CD14-positive monocyte (primary cell): ENCODE data around the gene PROB1. TPM values are rescaled to one million over a fixed set of nuclear protein-coding genes. Genes with fewer than 3 reads are reported as not detected.
"Not testable (repeated sequence)": the region's sequence is repeated elsewhere in the genome, so short reads cannot be mapped to it uniquely, and the experiment has no call there.

Source experiments
- DNase-seq, 3 donors: peaks; one replicate each; pipeline ENCODE4 v3.0.0-alpha.2; 2011 to 2022
- H2AFZ ChIP-seq: 2 replicates; pipeline ENCODE4 v1.6.0; 2012; ENCODE audit warnings: mild to moderate bottlenecking, low read depth, low read length, inconsistent platforms; ENCODE audit not compliant: insufficient read depth, poor library complexity, severe bottlenecking
- H3K27ac ChIP-seq, 2 donors: 1 replicate in 1 of 2; 2 replicates in 1 of 2; pipeline ENCODE4 v1.5.1; 2012 to 2013; ENCODE audit warnings: low read length in 2 of 2, control low read depth in 1 of 2, inconsistent platforms in 1 of 2, low read depth in 1 of 2, mild to moderate bottlenecking in 1 of 2
- H3K27me3 ChIP-seq, 2 donors: one replicate each; pipeline versions ENCODE4 v1.6.0 to v1.6.1; 2011 to 2013; ENCODE audit warnings: low read length in 2 of 2; ENCODE audit not compliant: control insufficient read depth in 2 of 2, insufficient read depth in 2 of 2
- H3K36me3 ChIP-seq, 2 donors: replicated peaks in 1 of 2; 1 replicate in 1 of 2; 2 replicates in 1 of 2; pipeline versions ENCODE4 v1.5.1 to v1.6.1; 2012 to 2013; ENCODE audit warnings: low read length in 2 of 2, control low read depth in 1 of 2, inconsistent platforms in 1 of 2, mild to moderate bottlenecking in 1 of 2; ENCODE audit not compliant: insufficient read depth in 2 of 2, control insufficient read depth in 1 of 2
- H3K4me1 ChIP-seq, 2 donors: 1 replicate in 1 of 2; 2 replicates in 1 of 2; pipeline versions ENCODE4 v1.5.1 to v1.6.1; 2012 to 2013; ENCODE audit warnings: low read length in 2 of 2, control low read depth in 1 of 2, inconsistent platforms in 1 of 2, mild to moderate bottlenecking in 1 of 2, moderate library complexity in 1 of 2; ENCODE audit not compliant: insufficient read depth in 2 of 2, control insufficient read depth in 1 of 2
- H3K4me2 ChIP-seq: replicated peaks from 2 replicates; pipeline ENCODE3; 2012; ENCODE audit warnings: low read length, moderate library complexity, mild to moderate bottlenecking; ENCODE audit not compliant: poor library complexity, severe bottlenecking; ENCODE audit errors: extremely low read depth
- H3K4me3 ChIP-seq, 3 experiments: fragments of 200-600 bp in 1 of 3; sonication (generic) in 1 of 3; replicated peaks in 1 of 3; 1 replicate in 2 of 3; 2 replicates in 1 of 3; pipeline ENCODE4 v1.5.1; 2011 to 2013; ENCODE audit warnings: low read length in 3 of 3, mild to moderate bottlenecking in 3 of 3, control low read depth in 2 of 3, low read depth in 2 of 3, inconsistent platforms in 1 of 3, moderate library complexity in 1 of 3
- H3K79me2 ChIP-seq: 2 replicates; pipeline ENCODE4 v1.6.0; 2012; ENCODE audit warnings: mild to moderate bottlenecking, control low read depth, inconsistent platforms, low read length, moderate library complexity; ENCODE audit not compliant: insufficient read depth
- H3K9ac ChIP-seq: 2 replicates; pipeline ENCODE4 v1.6.0; 2017; ENCODE audit warnings: low read length, mild to moderate bottlenecking; ENCODE audit not compliant: insufficient read depth, poor library complexity, severe bottlenecking
- H3K9me3 ChIP-seq, 2 donors: replicated peaks in 1 of 2; 1 replicate in 1 of 2; 2 replicates in 1 of 2; pipeline versions ENCODE4 v1.5.1 to v1.6.1; 2012 to 2013; ENCODE audit warnings: low read length in 2 of 2, control low read depth in 1 of 2; ENCODE audit not compliant: control insufficient read depth in 1 of 2, insufficient read depth in 1 of 2
- H4K20me1 ChIP-seq: 2 replicates; pipeline ENCODE4 v1.6.0; 2012; ENCODE audit warnings: mild to moderate bottlenecking, low read length, control low read depth, moderate library complexity; ENCODE audit not compliant: insufficient read depth
- H3K27ac Mint-ChIP-seq, 7 donors: one replicate each; pipeline ENCODE4 v1.8.0; 2020; ENCODE audit warnings: mild to moderate bottlenecking in 7 of 7, mixed read lengths in 7 of 7, moderate library complexity in 6 of 7, inconsistent platforms in 2 of 7
- H3K27me3 Mint-ChIP-seq, 3 donors: one replicate each; pipeline ENCODE4 v1.8.0; 2021 to 2022; ENCODE audit warnings: low read depth in 3 of 3, mild to moderate bottlenecking in 3 of 3, mixed read lengths in 3 of 3, moderate library complexity in 3 of 3, inconsistent platforms in 1 of 3
- H3K36me3 Mint-ChIP-seq, 2 donors: one replicate each; pipeline ENCODE4 v1.8.0; 2020; ENCODE audit warnings: mixed read lengths in 2 of 2, inconsistent platforms in 1 of 2, mild to moderate bottlenecking in 1 of 2
- H3K4me1 Mint-ChIP-seq: one replicate; pipeline ENCODE4 v1.8.0; 2020; ENCODE audit warnings: mild to moderate bottlenecking, mixed read lengths
- H3K4me3 Mint-ChIP-seq, 2 donors: one replicate each; pipeline ENCODE4 v1.8.0; 2020; ENCODE audit warnings: mild to moderate bottlenecking in 2 of 2, mixed read lengths in 2 of 2, moderate library complexity in 1 of 2
- H3K9me3 Mint-ChIP-seq, 7 donors: one replicate each; pipeline ENCODE4 v1.8.0; 2020 to 2022; ENCODE audit warnings: mixed read lengths in 7 of 7, mild to moderate bottlenecking in 6 of 7, moderate library complexity in 6 of 7, inconsistent platforms in 2 of 7
- CTCF ChIP-seq: fragments of 200-600 bp; IDR thresholded peaks from one replicate; pipeline ENCODE4 v1.8.0; 2022; ENCODE audit warnings: antibody characterized with exemption, mild to moderate bottlenecking
- WGBS: methylation state at CpG from one replicate; pipeline ENCODE4 v1.1.5; 2013; ENCODE audit warnings: missing lambda C conversion rate; ENCODE audit not compliant: insufficient coverage; 5-methylcytosine and 5-hydroxymethylcytosine counted together
- intact Hi-C, 2 donors: fragments of 100-400 bp; cut with micrococcal nuclease; formaldehyde crosslinking; loops; one replicate each; pipeline versions ENCODE4 v1.15.0 to v1.15.1; 2023
- polyA plus RNA-seq, 3 donors: library from polyadenylated mRNA; depleted of rRNA in 1 of 3; unstranded in 2 of 3; stranded (reverse) in 1 of 3; fragments of 300-500 nt in 2 of 3; fragments of >200 nt in 1 of 3; fragmentation: Illumina TruSeq in 2 of 3; gene quantifications; 1 replicate in 2 of 3; 2 replicates in 1 of 3; pipeline ENCODE4 v1.2.3, GENCODE V29; 2012 to 2021

PROB1 gene
- polyA plus RNA-seq, 3 donors = 0.05 to 0.11 TPM; not detected in 1

GRCh38 chr5:139410121-139410992 is 15.5 kb upstream of the PROB1 start:
- Histone ChIP-seq H3K4me2 (no peak overlapping the region), H3K4me1 (no peaks in the 10 kb centered on the region), H3K79me2 (no peaks in the 10 kb centered on the region), H3K9ac (no peak overlapping the region), H3K27ac (no peak overlapping the region), H4K20me1 (no peaks in the 10 kb centered on the region), H3K4me3 (no peak overlapping the region), H3K36me3 (no peaks in the 10 kb centered on the region), H2AFZ (no peak overlapping the region), H3K9me3 (no peaks in the 10 kb centered on the region), H3K27me3 (no peaks in the 10 kb centered on the region)
- peaks cover 0 to 1% (median 0%) of the 10 kb centered on the region in 7 donors for H3K9me3 Mint-ChIP-seq
- no peak overlapping the region for H3K27ac Mint-ChIP-seq
- intact Hi-C loops = no loop called here
- H3K36me3 Mint-ChIP-seq = no peaks in the 10 kb centered on the region
- 96% methylated on average over 2 of the region's 6 CpGs for WGBS
- no peak overlapping the region for H3K4me3 Mint-ChIP-seq
- no peak for DNase-seq
- TF ChIP-seq CTCF = no peak
- peaks cover 5% of the 10 kb centered on the region for H3K4me1 Mint-ChIP-seq
- H3K27me3 Mint-ChIP-seq = peaks cover 0 to 2% (median 0%) of the 10 kb centered on the region in 3 donors

GRCh38 chr5:139409116-139409515 is 14.2 kb upstream of the PROB1 start:
- H3K27ac ChIP-seq, H3K27me3 ChIP-seq, H4K20me1 ChIP-seq, H3K79me2 ChIP-seq, H3K27ac Mint-ChIP-seq, H3K4me3 Mint-ChIP-seq, H3K36me3 Mint-ChIP-seq, H3K4me2 ChIP-seq, H3K27me3 Mint-ChIP-seq, H2AFZ ChIP-seq, H3K9ac ChIP-seq, H3K4me1 ChIP-seq, H3K36me3 ChIP-seq, H3K4me1 Mint-ChIP-seq, H3K9me3 Mint-ChIP-seq, H3K4me3 ChIP-seq, DNase-seq, intact Hi-C loops, H3K9me3 ChIP-seq: not testable (repeated sequence)
- 100% methylated on average over 1 of the region's 5 CpGs for WGBS
